Neural progenitor cell (in vitro differentiated cells): ENCODE results near the gene KLK12.
A peak's percentile ranks its signal among the peaks of the same experiment; 100 is the strongest.

Source experiments
- EZH2 ChIP-seq: fragments of 200-600 bp; sonication (generic); IDR thresholded peaks from 2 replicates; pipeline ENCODE4 v1.6.1; 2017; ENCODE audit warnings: antibody characterized with exemption, mild to moderate bottlenecking, moderate library complexity
- EZH2phosphoT487 ChIP-seq: fragments of 200-600 bp; sonication (generic); IDR thresholded peaks from 2 replicates; pipeline ENCODE4 v1.6.1; 2017; ENCODE audit warnings: antibody characterized with exemption
- TF ChIP-seq, protein P1 (sequence below): fragments of 200-600 bp; sonication (generic); IDR thresholded peaks from 2 replicates; pipeline ENCODE4 v1.5.1; 2017; ENCODE audit warnings: antibody characterized with exemption, mild to moderate bottlenecking

DNA sequence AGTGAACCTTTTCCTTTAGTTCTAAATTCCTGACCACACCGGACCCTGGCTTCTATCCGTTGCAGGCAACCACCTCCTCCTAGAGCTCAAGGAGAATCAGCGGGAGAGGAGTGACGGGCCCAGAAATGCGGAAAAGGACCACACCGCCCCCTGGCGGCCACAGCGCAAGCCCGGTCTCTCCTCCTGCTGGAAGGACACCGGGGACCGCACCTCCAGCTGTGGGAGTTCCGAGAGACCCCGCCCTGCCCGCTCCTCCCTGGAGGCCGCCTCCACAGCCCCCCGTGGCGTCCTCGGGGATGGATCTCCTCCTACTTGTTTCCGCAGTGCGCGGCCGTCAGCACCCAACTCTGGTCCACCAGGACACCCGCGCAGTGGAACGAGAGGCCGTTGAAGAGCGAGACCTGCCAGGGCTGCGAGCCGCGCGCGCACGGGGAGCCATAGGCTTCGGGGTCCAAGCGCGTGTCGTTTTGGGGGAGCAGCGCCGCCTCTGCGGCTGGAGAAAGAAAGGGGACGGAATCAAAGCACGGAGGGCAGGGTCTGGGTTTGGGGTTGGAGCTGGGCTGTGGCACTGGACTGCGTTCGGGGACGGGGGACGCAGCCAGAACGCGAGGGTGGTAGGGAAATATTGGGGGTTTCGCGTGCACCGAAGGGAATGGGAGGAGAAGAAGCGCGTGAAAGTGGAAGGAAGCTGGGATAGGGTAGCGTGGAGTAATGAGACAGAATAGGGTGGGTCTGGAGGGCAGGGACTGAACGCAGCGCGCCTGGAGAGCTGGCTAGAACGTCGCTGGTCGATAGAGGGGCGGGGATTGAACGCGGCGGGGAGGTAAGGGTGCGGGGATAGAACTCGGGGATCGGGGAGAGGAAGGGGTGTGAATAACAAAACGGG lies 17.8 kb downstream of the KLK12 start:
- TF ChIP-seq, protein P1, sequence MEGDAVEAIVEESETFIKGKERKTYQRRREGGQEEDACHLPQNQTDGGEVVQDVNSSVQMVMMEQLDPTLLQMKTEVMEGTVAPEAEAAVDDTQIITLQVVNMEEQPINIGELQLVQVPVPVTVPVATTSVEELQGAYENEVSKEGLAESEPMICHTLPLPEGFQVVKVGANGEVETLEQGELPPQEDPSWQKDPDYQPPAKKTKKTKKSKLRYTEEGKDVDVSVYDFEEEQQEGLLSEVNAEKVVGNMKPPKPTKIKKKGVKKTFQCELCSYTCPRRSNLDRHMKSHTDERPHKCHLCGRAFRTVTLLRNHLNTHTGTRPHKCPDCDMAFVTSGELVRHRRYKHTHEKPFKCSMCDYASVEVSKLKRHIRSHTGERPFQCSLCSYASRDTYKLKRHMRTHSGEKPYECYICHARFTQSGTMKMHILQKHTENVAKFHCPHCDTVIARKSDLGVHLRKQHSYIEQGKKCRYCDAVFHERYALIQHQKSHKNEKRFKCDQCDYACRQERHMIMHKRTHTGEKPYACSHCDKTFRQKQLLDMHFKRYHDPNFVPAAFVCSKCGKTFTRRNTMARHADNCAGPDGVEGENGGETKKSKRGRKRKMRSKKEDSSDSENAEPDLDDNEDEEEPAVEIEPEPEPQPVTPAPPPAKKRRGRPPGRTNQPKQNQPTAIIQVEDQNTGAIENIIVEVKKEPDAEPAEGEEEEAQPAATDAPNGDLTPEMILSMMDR, result peak; percentile 77
- TF ChIP-seq EZH2, result peak; percentile 91
- peak; percentile 83 for TF ChIP-seq EZH2phosphoT487
